ENCODE results near the gene SORCS1.

Gene SORCS1

DNA sequence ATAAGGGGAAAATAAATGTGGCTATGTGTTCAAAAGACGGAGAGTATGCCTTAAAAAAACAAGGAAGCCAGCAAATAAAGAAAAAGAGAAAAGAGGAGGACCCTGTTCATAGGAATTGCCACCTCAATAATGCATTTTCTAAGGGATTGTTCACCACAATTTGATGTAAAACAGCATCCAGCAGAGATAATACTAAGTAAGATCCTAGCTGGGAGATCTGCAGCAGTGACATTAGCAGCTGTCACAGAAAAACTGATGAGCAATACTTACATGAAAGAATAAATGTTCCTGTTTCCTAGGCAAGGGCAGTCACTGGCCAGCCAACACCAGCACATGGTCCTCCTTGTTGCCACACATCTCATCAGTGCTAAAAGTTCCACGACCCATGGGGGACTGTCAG lies 391.5 kb downstream of the SORCS1 start:
- no peak for TF ChIP-seq POLR2AphosphoS5 (IDR thresholded peaks at IDR 0.05; ENCODE audit: borderline replicate concordance, low read depth, low read length)
- TF ChIP-seq EZH2 (IDR thresholded peaks at IDR 0.05), result no peak
- no peak for TF ChIP-seq FOXP2 (optimal IDR thresholded peaks at IDR 0.05; ENCODE audit: control extremely low read depth, extremely low read length, insufficient read depth)
- Histone ChIP-seq H3K9me3 (ENCODE audit: low read depth, low read length) (no peaks in the 10 kb centered on the region), H3K4me3 (no peak overlapping the region), H3K9ac (ENCODE audit: insufficient read length) (no peak overlapping the region), H3K27ac (no peak overlapping the region), H3K36me3 (ENCODE audit: insufficient read depth, low read length) (no peaks in the 10 kb centered on the region)
- DNase-seq (ENCODE audit: low read depth, low spot score), result no peak

DNA sequence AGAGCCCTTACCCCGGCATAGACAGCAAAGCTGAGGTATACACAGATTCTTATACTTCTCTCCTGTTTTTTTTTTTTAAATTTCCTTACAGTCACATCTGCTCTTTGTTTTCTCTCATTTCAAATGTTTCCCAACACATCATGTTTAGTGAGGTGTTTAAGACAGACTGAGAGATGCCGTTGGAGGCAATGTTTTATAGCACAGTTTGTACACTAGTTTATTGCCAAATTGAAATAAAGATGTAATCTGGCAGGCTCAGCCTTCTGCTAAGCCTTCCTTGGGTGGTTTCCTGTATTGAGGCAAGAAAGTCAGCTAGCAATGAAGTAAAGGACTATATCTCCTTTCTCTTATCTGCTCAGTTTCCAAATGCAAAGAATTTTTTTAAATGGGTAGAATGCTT lies 393.4 kb downstream of the SORCS1 start:
- Histone ChIP-seq H3K27ac (no peak overlapping the region), H3K9me3 (ENCODE audit: low read depth, low read length) (no peaks in the 10 kb centered on the region), H3K36me3 (ENCODE audit: insufficient read depth, low read length) (no peaks in the 10 kb centered on the region), H3K9ac (ENCODE audit: insufficient read length) (no peak overlapping the region), H3K4me3 (no peak overlapping the region)
- no peak for TF ChIP-seq FOXP2 (optimal IDR thresholded peaks at IDR 0.05; ENCODE audit: control extremely low read depth, extremely low read length, insufficient read depth)
- TF ChIP-seq EZH2 (IDR thresholded peaks at IDR 0.05), result no peak
- no peak for TF ChIP-seq POLR2AphosphoS5 (IDR thresholded peaks at IDR 0.05; ENCODE audit: borderline replicate concordance, low read depth, low read length)
- DNase-seq (ENCODE audit: low read depth, low spot score), result no peak

DNA sequence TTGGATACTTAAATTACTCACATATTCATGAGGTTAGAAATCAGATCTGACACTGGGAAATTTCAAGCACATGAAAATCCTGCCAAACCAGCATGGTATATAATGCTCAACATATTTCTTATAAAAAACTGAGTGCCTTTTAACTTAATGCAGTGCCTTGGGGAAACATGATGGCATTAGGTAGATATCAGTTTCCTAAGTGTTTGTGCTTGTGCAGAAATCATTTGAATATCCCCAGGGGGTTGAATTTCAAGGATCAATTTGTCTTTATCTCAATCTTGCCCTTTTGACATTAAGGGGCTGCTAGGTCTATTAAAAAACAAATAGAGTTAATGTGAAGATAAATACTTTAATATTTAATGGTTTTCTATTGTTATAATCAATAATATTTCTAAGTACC lies 396.3 kb downstream of the SORCS1 start:
- TF ChIP-seq FOXP2 (optimal IDR thresholded peaks at IDR 0.05; ENCODE audit: control extremely low read depth, extremely low read length, insufficient read depth) (no peak), EZH2 (IDR thresholded peaks at IDR 0.05) (no peak), POLR2AphosphoS5 (IDR thresholded peaks at IDR 0.05; ENCODE audit: borderline replicate concordance, low read depth, low read length) (no peak)
- peak; percentile 18 for DNase-seq (ENCODE audit: low read depth, low spot score)

DNA sequence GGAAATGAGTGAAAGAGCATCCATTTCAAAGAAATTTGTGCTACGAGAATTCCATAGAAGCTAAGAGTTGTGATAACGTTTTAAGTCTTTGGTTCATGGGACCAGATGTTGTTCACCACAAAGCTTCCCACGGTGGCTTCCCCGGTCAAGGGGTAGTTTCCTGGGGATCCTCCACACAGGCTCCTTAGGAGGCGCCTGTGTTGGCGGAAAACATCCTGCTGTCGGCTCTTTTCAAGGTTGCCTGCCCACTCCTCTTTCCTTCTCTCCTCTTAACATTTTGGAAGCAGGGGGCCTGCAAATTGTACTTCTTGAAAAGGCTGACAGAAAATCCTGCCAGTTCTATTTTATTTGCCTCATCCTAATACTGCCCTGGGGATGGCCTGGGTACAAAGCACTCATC lies 398.6 kb downstream of the SORCS1 start:
- no peak for TF ChIP-seq FOXP2 (optimal IDR thresholded peaks at IDR 0.05; ENCODE audit: control extremely low read depth, extremely low read length, insufficient read depth)
- TF ChIP-seq POLR2AphosphoS5 (IDR thresholded peaks at IDR 0.05; ENCODE audit: borderline replicate concordance, low read depth, low read length), result no peak
- no peak for TF ChIP-seq EZH2 (IDR thresholded peaks at IDR 0.05)
- Histone ChIP-seq H3K27ac (no peak overlapping the region), H3K9me3 (ENCODE audit: low read depth, low read length) (no peaks in the 10 kb centered on the region), H3K4me3 (no peak overlapping the region), H3K9ac (ENCODE audit: insufficient read length) (no peak overlapping the region), H3K36me3 (ENCODE audit: insufficient read depth, low read length) (no peaks in the 10 kb centered on the region)
- no peak for DNase-seq (ENCODE audit: low read depth, low spot score)

More for the DNA sequence above, 396.3 kb downstream of the SORCS1 start:
- Histone ChIP-seq H3K9me3 (ENCODE audit: low read depth, low read length) (no peaks in the 10 kb centered on the region), H3K4me3 (no peak overlapping the region), H3K9ac (ENCODE audit: insufficient read length) (no peak overlapping the region), H3K36me3 (ENCODE audit: insufficient read depth, low read length) (no peaks in the 10 kb centered on the region), H3K27ac (no peak overlapping the region)

DNA sequence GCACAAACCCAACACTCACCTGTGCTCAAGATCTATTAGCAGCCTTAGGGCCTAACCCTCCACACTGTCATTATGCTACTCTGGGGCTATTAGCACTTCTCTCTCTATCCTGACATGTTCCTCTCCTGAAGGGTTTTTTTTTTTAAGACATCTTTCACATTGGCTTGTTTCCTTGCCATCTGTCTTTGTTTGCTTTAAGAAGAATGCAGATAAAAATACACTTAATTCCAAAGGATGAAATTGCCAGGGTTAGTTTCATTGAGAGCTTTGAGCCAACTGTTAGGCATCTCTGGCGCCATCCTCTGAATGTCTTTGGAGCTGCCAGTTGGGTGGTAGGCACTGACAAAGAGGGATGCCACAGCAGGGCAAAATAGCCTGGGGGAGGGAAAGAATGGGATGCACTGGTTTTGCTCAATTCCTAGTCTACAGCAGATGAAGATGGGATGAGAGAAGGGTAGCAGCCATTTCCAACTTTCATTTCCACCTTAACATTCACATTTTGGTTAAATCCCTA lies 399.2 kb downstream of the SORCS1 start:
- no peak overlapping the region for H3K9ac ChIP-seq (ENCODE audit: insufficient read length)
- DNase-seq (ENCODE audit: low read depth, low spot score), result no peak
- no peak overlapping the region for H3K4me3 ChIP-seq
- no peaks in the 10 kb centered on the region for H3K9me3 ChIP-seq (ENCODE audit: low read depth, low read length)
- H3K36me3 ChIP-seq (ENCODE audit: insufficient read depth, low read length), result no peaks in the 10 kb centered on the region
- H3K27ac ChIP-seq, result no peak overlapping the region
- no peak for TF ChIP-seq POLR2AphosphoS5 (IDR thresholded peaks at IDR 0.05; ENCODE audit: borderline replicate concordance, low read depth, low read length)
- TF ChIP-seq EZH2 (IDR thresholded peaks at IDR 0.05), result no peak
- TF ChIP-seq FOXP2 (optimal IDR thresholded peaks at IDR 0.05; ENCODE audit: control extremely low read depth, extremely low read length, insufficient read depth), result no peak

DNA sequence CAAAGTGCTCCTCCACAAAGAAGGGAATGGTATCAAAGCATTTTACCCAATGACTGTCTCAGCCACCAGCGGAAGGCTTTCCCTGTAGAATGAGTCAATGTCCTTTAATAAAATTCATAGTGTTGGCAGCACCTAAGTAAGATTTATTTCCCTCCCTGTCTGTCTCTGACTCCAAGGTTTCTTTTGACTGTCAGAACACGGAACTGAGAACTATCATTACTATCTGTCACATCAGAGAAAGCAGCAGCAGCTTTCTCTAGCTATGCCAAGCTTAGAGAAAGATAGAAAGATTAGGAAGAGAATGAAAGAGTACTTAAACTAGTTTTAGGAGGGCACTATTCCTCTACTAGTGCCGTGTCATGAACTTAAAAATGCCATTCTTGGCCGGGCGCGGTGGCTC lies 400.1 kb downstream of the SORCS1 start:
- TF ChIP-seq EZH2 (IDR thresholded peaks at IDR 0.05) (no peak), FOXP2 (optimal IDR thresholded peaks at IDR 0.05; ENCODE audit: control extremely low read depth, extremely low read length, insufficient read depth) (no peak)
- no peak for DNase-seq (ENCODE audit: low read depth, low spot score)
- H3K4me3 ChIP-seq, result no peak overlapping the region
- H3K27ac ChIP-seq, result no peak overlapping the region
- no peaks in the 10 kb centered on the region for H3K9me3 ChIP-seq (ENCODE audit: low read depth, low read length)
- no peaks in the 10 kb centered on the region for H3K36me3 ChIP-seq (ENCODE audit: insufficient read depth, low read length)
- H3K9ac ChIP-seq (ENCODE audit: insufficient read length), result no peak overlapping the region

DNA sequence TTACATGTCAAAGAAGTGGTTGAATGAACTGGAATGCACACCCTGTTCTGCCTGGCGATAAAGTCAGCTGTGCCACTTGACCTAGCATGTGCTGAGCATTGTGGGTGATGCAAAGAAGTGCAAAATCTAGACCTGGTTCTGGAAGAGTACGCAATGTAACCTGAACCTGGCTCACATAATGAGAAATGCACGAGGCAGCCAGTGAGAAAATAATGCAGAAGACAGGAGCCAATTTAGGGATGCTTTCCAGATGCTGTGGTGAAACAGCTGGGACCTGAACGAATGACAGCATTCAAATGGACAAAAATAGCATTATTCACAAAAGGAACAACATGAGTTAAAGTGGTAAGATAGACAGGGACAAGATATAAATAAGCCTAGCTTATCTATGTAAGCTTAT lies 402.6 kb downstream of the SORCS1 start:
- no peaks in the 10 kb centered on the region for H3K36me3 ChIP-seq (ENCODE audit: insufficient read depth, low read length)
- no peaks in the 10 kb centered on the region for H3K9me3 ChIP-seq (ENCODE audit: low read depth, low read length)
- no peak overlapping the region for H3K27ac ChIP-seq
- H3K9ac ChIP-seq (ENCODE audit: insufficient read length), result no peak overlapping the region
- no peak overlapping the region for H3K4me3 ChIP-seq
- DNase-seq (ENCODE audit: low read depth, low spot score), result no peak
- no peak for TF ChIP-seq FOXP2 (optimal IDR thresholded peaks at IDR 0.05; ENCODE audit: control extremely low read depth, extremely low read length, insufficient read depth)
- TF ChIP-seq POLR2AphosphoS5 (IDR thresholded peaks at IDR 0.05; ENCODE audit: borderline replicate concordance, low read depth, low read length), result no peak
- TF ChIP-seq EZH2 (IDR thresholded peaks at IDR 0.05), result no peak

DNA sequence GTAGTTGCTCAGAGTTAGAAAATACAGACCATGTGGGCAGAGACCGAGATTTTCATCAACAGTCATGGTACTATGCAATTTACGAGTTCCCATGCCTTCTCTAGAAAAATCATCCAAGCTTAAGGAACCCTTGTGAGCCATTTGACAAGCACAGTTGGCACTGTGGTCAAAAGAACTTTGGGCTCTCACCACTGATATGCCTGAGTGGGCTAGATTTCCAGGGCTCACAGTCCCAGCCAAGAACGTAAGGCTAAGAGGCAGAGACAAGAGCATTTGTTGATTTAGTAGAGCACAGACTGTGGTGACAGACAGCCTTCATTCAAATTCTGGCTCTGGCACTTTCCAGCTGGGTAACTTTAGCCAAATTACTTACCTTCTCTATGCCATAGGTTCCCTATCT lies 407.0 kb downstream of the SORCS1 start:
- no peak for TF ChIP-seq POLR2AphosphoS5 (IDR thresholded peaks at IDR 0.05; ENCODE audit: borderline replicate concordance, low read depth, low read length)
- TF ChIP-seq FOXP2 (optimal IDR thresholded peaks at IDR 0.05; ENCODE audit: control extremely low read depth, extremely low read length, insufficient read depth), result no peak
- TF ChIP-seq EZH2 (IDR thresholded peaks at IDR 0.05), result no peak
- no peak for DNase-seq (ENCODE audit: low read depth, low spot score)
- Histone ChIP-seq H3K36me3 (ENCODE audit: insufficient read depth, low read length) (no peaks in the 10 kb centered on the region), H3K27ac (no peak overlapping the region), H3K9ac (ENCODE audit: insufficient read length) (no peak overlapping the region), H3K4me3 (no peak overlapping the region), H3K9me3 (ENCODE audit: low read depth, low read length) (no peaks in the 10 kb centered on the region)

DNA sequence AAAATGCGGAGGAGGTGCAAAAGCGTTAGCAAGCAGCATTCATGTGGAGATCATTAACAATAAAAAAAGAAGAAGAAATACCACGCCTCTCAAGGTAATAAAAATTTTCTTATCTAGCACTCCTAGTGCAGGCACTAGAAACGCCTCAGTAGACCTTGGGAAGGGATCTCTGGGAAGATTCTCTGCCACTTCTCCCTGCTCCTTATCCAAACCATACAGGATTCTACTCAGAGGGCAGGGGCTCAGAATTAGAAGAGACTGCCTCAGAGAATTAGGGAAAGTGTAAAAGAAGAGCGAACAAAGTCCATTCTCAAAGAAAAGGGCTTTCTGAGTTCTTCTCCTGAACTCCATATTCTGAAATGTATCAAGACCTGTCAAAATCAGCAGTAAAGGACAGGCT lies 413.4 kb downstream of the SORCS1 start:
- DNase-seq (ENCODE audit: low read depth, low spot score), result no peak
- H3K4me3 ChIP-seq, result no peak overlapping the region

More for the DNA sequence above, 413.4 kb downstream of the SORCS1 start:
- Histone ChIP-seq H3K9me3 (ENCODE audit: low read depth, low read length) (no peaks in the 10 kb centered on the region), H3K9ac (ENCODE audit: insufficient read length) (no peak overlapping the region), H3K27ac (no peak overlapping the region), H3K36me3 (ENCODE audit: insufficient read depth, low read length) (no peaks in the 10 kb centered on the region)
- TF ChIP-seq EZH2 (IDR thresholded peaks at IDR 0.05), result no peak
